Measurements from ENCODE around the gene VWF. TPM values are rescaled to one million over a fixed set of nuclear protein-coding genes. Genes with fewer than 3 reads are reported as not detected.

Gene VWF
- total and polyA plus RNA-seq, 2 donors (not counting 3 experiments of a cell fraction or from before 2014, with no cell fraction given) = 1,041 to 2,328 TPM

GRCh38 chr12:6049992-6050391 is 74.5 kb downstream of the VWF start:
- CTCF ChIA-PET = no interaction called here
- peaks cover 30% of the 10 kb centered on the region for H3K4me1 ChIP-seq (ENCODE audit: control insufficient read depth, extremely low read depth, insufficient read depth, low read length)
- no peaks in the 10 kb centered on the region for H4K20me1 ChIP-seq (replicated peaks; ENCODE audit: control insufficient read depth, extremely low read depth, insufficient read depth, low read length)
- H3K36me3 ChIP-seq (ENCODE audit: control insufficient read depth in 2 of 2, extremely low read depth in 1 of 2, insufficient read depth in 2 of 2, low read length in 2 of 2) = peaks cover 62 to 74% of the 10 kb centered on the region in 2 experiments
- no peaks in the 10 kb centered on the region for H3K9me3 ChIP-seq (replicated peaks; ENCODE audit: control insufficient read depth, insufficient read depth, low read length)
- H3K79me2 ChIP-seq (ENCODE audit: control insufficient read depth, insufficient read depth, low read length) = peaks cover 2% of the 10 kb centered on the region
- no peak overlapping the region for H3K27ac ChIP-seq (ENCODE audit: insufficient read depth, low read depth, low read length)
- no peaks in the 10 kb centered on the region for H3K27me3 ChIP-seq (ENCODE audit: control insufficient read depth in 2 of 2, insufficient read depth in 2 of 2, low read length in 2 of 2)
- no peak overlapping the region for H3K4me3 ChIP-seq (replicated peaks in 1 of 3; ENCODE audit: insufficient read depth in 1 of 3, low read depth in 1 of 3, low read length in 3 of 3)
- BruUV-seq (replicated peaks) = no TSS peak
- H2AFZ ChIP-seq (ENCODE audit: low read depth, low read length) = no peak overlapping the region
- POLR2A ChIA-PET = no interaction called here
- intact Hi-C loops (cut with micrococcal nuclease) (no loop called here), dilution Hi-C loops (cut with MboI; ENCODE audit: extremely low pct_ligation_motif_present, low sequenced_read_pairs) (no loop called here)
- DNase-seq (ENCODE audit: low read depth, low spot score) (no peak), FAIRE-seq (no peak)
- no peak overlapping the region for H3K9ac ChIP-seq (replicated peaks; ENCODE audit: extremely low read depth, insufficient read depth, low read length)
- H3K9me1 ChIP-seq (replicated peaks; ENCODE audit: control insufficient read depth, extremely low read depth, insufficient read depth, low read length) = no peaks in the 10 kb centered on the region
- TF ChIP-seq POLR2AphosphoS5 (IDR thresholded peaks at IDR 0.05; ENCODE audit: insufficient read depth, low read depth, low read length) = no peak
- TF ChIP-seq MAX (IDR thresholded peaks at IDR 0.05; ENCODE audit: insufficient read depth, insufficient read length) = no peak
- no peak for TF ChIP-seq EZH2 (IDR thresholded peaks at IDR 0.05; ENCODE audit: borderline replicate concordance, low read depth, low read length, severe bottlenecking)
- no peak for TF ChIP-seq GATA2 (IDR thresholded peaks at IDR 0.05; ENCODE audit: insufficient read depth, insufficient read length, low read depth, low read length)
- TF ChIP-seq FOS (IDR thresholded peaks at IDR 0.05; ENCODE audit: borderline replicate concordance, insufficient read depth, low read length) = no peak
- TF ChIP-seq POLR2A (IDR thresholded peaks at IDR 0.05; ENCODE audit: low read depth, low read length) = no peak
- TF ChIP-seq JUN (IDR thresholded peaks at IDR 0.05; ENCODE audit: borderline replicate concordance, insufficient read depth, insufficient read length, low read depth) = no peak
- TF ChIP-seq CTCF (IDR thresholded peaks at IDR 0.05; ENCODE audit: extremely low read depth in 1 of 2, insufficient read depth in 1 of 2, low read depth in 1 of 2, low read length in 2 of 2) = no peak
- no peak for TF ChIP-seq MYC (IDR thresholded peaks at IDR 0.05; ENCODE audit: low read depth, low read length)
- no peak overlapping the region for H3K4me2 ChIP-seq (ENCODE audit: insufficient read depth, low read length)

All from endothelial cell of umbilical vein (primary cell).